Nephron (organoid): ENCODE data around the gene RAB20.
"Not testable (repeated sequence)": the region's sequence is repeated elsewhere in the genome, so short reads cannot be mapped to it uniquely, and the experiment has no call there.

Source experiments
- H3K27ac Mint-ChIP-seq, 3 experiments: 2 replicates each; pipeline ENCODE4 v1.8.0; 2020; ENCODE audit warnings: mixed read lengths in 3 of 3, mild to moderate bottlenecking in 2 of 3, moderate library complexity in 1 of 3
- H3K27me3 Mint-ChIP-seq: 2 replicates; pipeline ENCODE4 v1.8.0; 2021; ENCODE audit warnings: low read depth, mild to moderate bottlenecking, moderate library complexity, mixed read lengths
- H3K36me3 Mint-ChIP-seq: 2 replicates; pipeline ENCODE4 v1.8.0; 2020; ENCODE audit warnings: low read depth, mixed read lengths
- H3K4me1 Mint-ChIP-seq: 2 replicates; pipeline ENCODE4 v1.8.0; 2020; ENCODE audit warnings: mixed read lengths
- H3K4me3 Mint-ChIP-seq, 3 experiments: 2 replicates each; pipeline ENCODE4 v1.8.0; 2020; ENCODE audit warnings: mild to moderate bottlenecking in 3 of 3, mixed read lengths in 3 of 3, moderate library complexity in 2 of 3
- H3K9me3 Mint-ChIP-seq: 2 replicates; pipeline ENCODE4 v1.8.0; 2020; ENCODE audit warnings: mixed read lengths
- CTCF ChIP-seq, 3 experiments: fragments of 200-600 bp; sonication (generic); IDR thresholded peaks; one replicate each; pipeline ENCODE4 v1.5.0; 2021; ENCODE audit warnings: antibody characterized with exemption in 3 of 3; ENCODE audit not compliant: unreplicated experiment in 3 of 3

The RAB20 gene

GRCh38 chr13:110535526-110535925, 26.0 kb downstream of the RAB20 start:
- peaks cover 6% of the 10 kb centered on the region for H3K4me1 Mint-ChIP-seq
- no peaks in the 10 kb centered on the region for H3K27me3 Mint-ChIP-seq
- H3K36me3 Mint-ChIP-seq, result no peaks in the 10 kb centered on the region

GRCh38 chr13:110533771-110534670, 27.5 kb downstream of the RAB20 start:
- Mint-ChIP-seq H3K4me1 (peaks cover 8% of the 10 kb centered on the region), H3K9me3 (no peaks in the 10 kb centered on the region), H3K27ac (no peak overlapping the region), H3K4me3 (no peak overlapping the region), H3K36me3 (no peaks in the 10 kb centered on the region), H3K27me3 (no peaks in the 10 kb centered on the region)
- no peak for TF ChIP-seq CTCF (IDR thresholded peaks at IDR 0.05; ENCODE audit: unreplicated experiment in 3 of 3)

More at GRCh38 chr13:110535526-110535925, 26.0 kb downstream of the RAB20 start:
- Mint-ChIP-seq H3K9me3 (no peaks in the 10 kb centered on the region), H3K27ac (no peak overlapping the region), H3K4me3 (no peak overlapping the region)
- TF ChIP-seq CTCF (IDR thresholded peaks at IDR 0.05; ENCODE audit: unreplicated experiment in 3 of 3), result no peak

- H3K27me3 Mint-ChIP-seq, H3K9me3 Mint-ChIP-seq, H3K36me3 Mint-ChIP-seq, H3K4me3 Mint-ChIP-seq, H3K27ac Mint-ChIP-seq: not testable (repeated sequence)
- peaks cover 11% of the 10 kb centered on the region for H3K4me1 Mint-ChIP-seq
Measured at GRCh38 chr13:110532258-110532657, 29.3 kb downstream of the RAB20 start.

GRCh38 chr13:110531671-110532083, 29.8 kb downstream of the RAB20 start:
- H3K27me3 Mint-ChIP-seq, result no peaks in the 10 kb centered on the region
- H3K36me3 Mint-ChIP-seq, result no peaks in the 10 kb centered on the region
- no peak overlapping the region for H3K27ac Mint-ChIP-seq
- no peak overlapping the region for H3K4me3 Mint-ChIP-seq
- peaks cover 11% of the 10 kb centered on the region for H3K4me1 Mint-ChIP-seq
- H3K9me3 Mint-ChIP-seq, result no peaks in the 10 kb centered on the region
- TF ChIP-seq CTCF (IDR thresholded peaks at IDR 0.05; ENCODE audit: unreplicated experiment in 3 of 3), result no peak

DNA sequence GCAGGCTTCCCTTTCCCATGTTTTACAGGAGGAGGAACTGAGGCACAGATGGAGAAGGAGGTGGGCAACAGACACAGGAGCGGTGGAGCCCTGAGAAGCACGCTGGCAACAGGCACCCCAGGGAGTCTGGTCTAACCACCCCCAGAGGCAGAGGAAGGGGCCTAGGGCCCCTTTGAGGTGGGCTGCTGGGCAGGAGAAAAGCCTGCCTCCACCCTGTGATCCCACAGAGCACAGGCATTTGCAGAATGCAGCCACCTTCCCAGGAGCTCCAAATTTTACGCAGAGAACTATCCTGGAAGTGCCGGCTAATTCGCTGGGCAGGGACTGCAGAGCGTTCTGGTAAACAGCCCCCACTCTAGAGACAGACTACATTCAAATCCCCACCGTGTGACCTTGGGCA, 30.4 kb downstream of the RAB20 start:
- H3K4me3 Mint-ChIP-seq, result no peak overlapping the region
- no peaks in the 10 kb centered on the region for H3K9me3 Mint-ChIP-seq
- no peaks in the 10 kb centered on the region for H3K27me3 Mint-ChIP-seq
- TF ChIP-seq CTCF (IDR thresholded peaks at IDR 0.05; ENCODE audit: unreplicated experiment in 3 of 3), result no peak
- H3K36me3 Mint-ChIP-seq, result no peaks in the 10 kb centered on the region
- peaks cover 11% of the 10 kb centered on the region for H3K4me1 Mint-ChIP-seq
- H3K27ac Mint-ChIP-seq, result no peak overlapping the region

GRCh38 chr13:110529522-110530311, 31.8 kb downstream of the RAB20 start:
- Mint-ChIP-seq H3K36me3 (no peaks in the 10 kb centered on the region), H3K9me3 (no peaks in the 10 kb centered on the region), H3K4me1 (peaks cover 11% of the 10 kb centered on the region), H3K4me3 (no peak overlapping the region), H3K27me3 (no peaks in the 10 kb centered on the region), H3K27ac (no peak overlapping the region)
- TF ChIP-seq CTCF (IDR thresholded peaks at IDR 0.05; ENCODE audit: unreplicated experiment in 3 of 3), result no peak
